Esophagus (tissue), 2 donors: Measurements from ENCODE around the gene STAMBPL1. TPM values are rescaled to one million over a fixed set of nuclear protein-coding genes. Genes with fewer than 3 reads are reported as not detected.
A peak's percentile ranks its signal among the peaks of the same experiment; 100 is the strongest.

Source experiments
- H3K27ac ChIP-seq, 2 donors: one replicate each; pipeline ENCODE4 v1.5.1; 2013; ENCODE audit warnings: low read depth in 2 of 2, mild to moderate bottlenecking in 2 of 2, inconsistent platforms in 1 of 2, low read length in 1 of 2, moderate library complexity in 1 of 2
- H3K27me3 ChIP-seq, 2 donors: one replicate each; pipeline ENCODE4 v1.6.1; 2013; ENCODE audit warnings: low read length in 2 of 2, control low read depth in 1 of 2, mild to moderate bottlenecking in 1 of 2; ENCODE audit not compliant: insufficient read depth in 2 of 2, control insufficient read depth in 1 of 2
- H3K36me3 ChIP-seq, 2 donors: one replicate each; pipeline ENCODE4 v1.6.1; 2013; ENCODE audit warnings: low read length in 1 of 2; ENCODE audit not compliant: control insufficient read depth in 2 of 2, insufficient read depth in 2 of 2
- H3K4me1 ChIP-seq, 2 donors: one replicate each; pipeline ENCODE4 v1.6.1; 2013; ENCODE audit warnings: low read length in 1 of 2; ENCODE audit not compliant: control insufficient read depth in 2 of 2, insufficient read depth in 2 of 2
- H3K4me3 ChIP-seq, 2 donors: one replicate each; pipeline ENCODE4 v1.5.1; 2013; ENCODE audit warnings: low read length in 2 of 2, mild to moderate bottlenecking in 2 of 2, low read depth in 1 of 2, moderate library complexity in 1 of 2
- H3K9me3 ChIP-seq, 2 donors: one replicate each; pipeline ENCODE4 v1.6.1; 2013; ENCODE audit warnings: mild to moderate bottlenecking in 2 of 2, low read depth in 1 of 2, low read length in 1 of 2, moderate library complexity in 1 of 2; ENCODE audit not compliant: control insufficient read depth in 2 of 2, insufficient read depth in 1 of 2
- WGBS, 2 donors: extraction: QIAGEN DNeasy Blood & Tissue Kit; methylation state at CpG; one replicate each; pipeline ENCODE4 v1.1.7; 2013; 5-methylcytosine and 5-hydroxymethylcytosine counted together
- polyA plus RNA-seq, 2 donors: library from polyadenylated mRNA; stranded (reverse); fragments of 200-250 nt; gene quantifications; one replicate each; pipeline ENCODE4 v1.2.3, GENCODE V29; 2013
- donor health status: healthy with polysubstance abuse.
- donor health status: Bipolar disorder and iron deficiency.

STAMBPL1 gene
- polyA plus RNA-seq, 2 donors, result 1.6 to 1.9 TPM

DNA sequence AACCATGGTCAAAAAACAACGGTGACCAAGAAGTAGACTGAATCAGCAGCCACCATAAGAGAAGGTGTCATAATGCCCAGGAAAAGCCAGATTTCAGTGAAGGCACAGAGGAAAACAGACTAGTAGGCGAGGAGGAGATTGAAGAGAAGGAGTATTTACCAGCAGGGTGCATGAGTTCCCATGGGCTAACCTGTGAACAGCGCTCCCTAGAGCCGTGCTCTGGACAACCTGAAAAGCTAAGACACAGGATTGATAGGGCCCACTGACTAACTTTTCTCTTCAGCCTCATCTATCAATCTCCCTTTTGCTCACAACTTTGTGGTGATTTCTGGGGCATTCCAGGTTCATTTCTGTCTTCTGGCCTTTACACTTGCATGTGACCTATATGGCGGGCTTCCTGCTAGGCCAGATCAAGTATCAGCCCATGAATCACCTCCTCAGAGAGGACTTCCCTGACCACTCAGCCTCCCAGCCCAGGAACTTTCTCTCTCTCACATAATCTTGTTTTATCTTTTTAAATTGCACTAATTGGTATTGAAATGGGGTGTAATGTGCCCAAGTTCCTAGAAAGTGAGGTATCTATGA, 41.2 kb upstream of the STAMBPL1 start:
- Histone ChIP-seq H3K9me3 (no peaks in the 10 kb centered on the region), H3K4me3 (no peak overlapping the region), H3K36me3 (no peaks in the 10 kb centered on the region), H3K27me3 (no peaks in the 10 kb centered on the region), H3K27ac (peak overlapping the region in 1 of 2 donors; percentile 13), H3K4me1 (peaks cover 0 to 3% of the 10 kb centered on the region in 2 donors)
- WGBS, 2 donors, result 89 to 96% methylated on average over 5 of the region's 5 CpGs

GRCh38 chr10:88840104-88840503, 39.9 kb upstream of the STAMBPL1 start:
- Histone ChIP-seq H3K4me3 (no peak overlapping the region), H3K9me3 (no peaks in the 10 kb centered on the region), H3K4me1 (peaks cover 0 to 3% of the 10 kb centered on the region in 2 donors), H3K36me3 (no peaks in the 10 kb centered on the region), H3K27ac (no peak overlapping the region), H3K27me3 (no peaks in the 10 kb centered on the region)
- WGBS, 2 donors, result 81 to 90% methylated on average over 3 of the region's 3 CpGs

DNA sequence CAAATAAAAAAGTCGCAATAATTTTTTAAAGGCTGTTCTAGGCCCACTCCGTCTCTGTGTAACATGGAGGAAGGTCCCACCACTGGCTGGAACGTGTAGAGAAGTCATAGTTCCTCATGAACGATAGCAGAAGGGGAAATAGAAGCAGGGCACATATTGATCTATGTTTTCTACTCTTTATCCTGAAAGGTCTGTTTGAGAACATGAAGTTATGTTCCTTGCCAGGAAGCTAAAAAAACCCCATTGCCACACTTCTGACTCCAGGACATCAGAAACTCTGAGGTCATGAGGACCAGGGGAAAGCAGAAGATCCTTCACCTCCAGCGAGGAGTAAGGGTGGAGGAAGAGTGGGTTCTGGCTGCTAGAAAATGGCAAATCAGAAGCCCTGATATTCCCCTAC, 39.2 kb upstream of the STAMBPL1 start:
- H3K4me1 ChIP-seq, result peaks cover 0 to 3% of the 10 kb centered on the region in 2 donors
- no peak overlapping the region for H3K4me3 ChIP-seq
- H3K9me3 ChIP-seq, result no peaks in the 10 kb centered on the region
- 86 to 91% methylated on average over 5 of the region's 5 CpGs for WGBS, 2 donors
- H3K27ac ChIP-seq, result no peak overlapping the region
- H3K36me3 ChIP-seq, result no peaks in the 10 kb centered on the region
- no peaks in the 10 kb centered on the region for H3K27me3 ChIP-seq

DNA sequence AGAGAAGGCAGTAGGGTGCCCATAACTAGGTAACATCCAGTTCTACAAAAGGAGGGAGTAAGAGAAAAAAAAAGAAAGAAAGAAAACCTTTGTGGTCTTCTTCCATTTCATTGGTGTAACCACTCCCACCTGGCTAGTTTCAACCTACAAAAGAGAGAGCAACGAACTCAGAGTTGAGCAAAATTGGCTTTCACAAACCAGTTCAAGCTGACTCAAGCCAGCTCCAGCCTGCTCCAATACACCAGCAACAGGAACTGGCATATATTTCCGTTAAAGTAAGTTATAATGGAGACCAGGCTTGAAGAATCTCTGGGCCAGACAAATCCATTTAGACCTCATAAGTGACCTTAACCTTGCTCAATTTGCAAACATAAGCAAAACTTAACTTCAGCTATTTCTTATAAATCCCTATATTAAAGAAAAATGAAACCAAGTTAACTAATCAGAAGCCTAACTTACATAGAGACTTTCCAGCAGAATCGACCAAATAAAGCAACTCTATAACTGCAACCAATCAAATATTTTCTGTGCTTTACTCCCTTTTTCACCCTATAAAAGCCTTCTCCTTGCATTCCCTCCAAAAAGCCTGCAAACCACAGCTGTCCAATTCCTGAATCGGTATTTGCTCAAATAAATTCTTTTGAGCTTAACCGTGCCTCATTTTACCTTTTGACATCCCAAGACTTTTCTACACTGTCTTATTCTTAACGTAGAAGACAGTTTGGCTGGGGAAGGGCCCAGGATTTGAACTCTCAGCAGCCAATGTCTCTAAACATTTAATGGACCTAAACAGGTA, 38.5 kb upstream of the STAMBPL1 start:
- Histone ChIP-seq H3K4me3 (no peak overlapping the region), H3K36me3 (no peaks in the 10 kb centered on the region), H3K27me3 (no peaks in the 10 kb centered on the region), H3K27ac (no peak overlapping the region), H3K9me3 (no peaks in the 10 kb centered on the region), H3K4me1 (peaks cover 0 to 3% of the 10 kb centered on the region in 2 donors)
- WGBS, 2 donors, result 71 to 72% methylated on average over 6 of the region's 6 CpGs

- H3K27me3 ChIP-seq, result no peaks in the 10 kb centered on the region
- H3K27ac ChIP-seq, result no peak overlapping the region
- 91 to 92% methylated on average over 4 of the region's 4 CpGs for WGBS, 2 donors
- H3K9me3 ChIP-seq, result no peaks in the 10 kb centered on the region
- no peaks in the 10 kb centered on the region for H3K36me3 ChIP-seq
- no peak overlapping the region for H3K4me3 ChIP-seq
- H3K4me1 ChIP-seq, result peaks cover 0 to 3% of the 10 kb centered on the region in 2 donors
These were observed 36.9 kb upstream of the STAMBPL1 start for GRCh38 chr10:88843171-88843570.

- H3K9me3 ChIP-seq, result no peaks in the 10 kb centered on the region
- H3K4me1 ChIP-seq, result no peaks in the 10 kb centered on the region
- H3K36me3 ChIP-seq, result no peaks in the 10 kb centered on the region
- peak overlapping the region in 1 of 2 donors; percentile 69 for H3K27ac ChIP-seq
- H3K4me3 ChIP-seq, result no peak overlapping the region
- WGBS, 2 donors, result 2 to 18% methylated on average over 1 of the region's 1 CpG
- no peaks in the 10 kb centered on the region for H3K27me3 ChIP-seq
These were observed 31.5 kb upstream of the STAMBPL1 start for GRCh38 chr10:88848499-88848898.

- Histone ChIP-seq H3K4me3 (peak overlapping the region in 1 of 2 donors; percentile 62), H3K27me3 (no peaks in the 10 kb centered on the region), H3K9me3 (no peaks in the 10 kb centered on the region), H3K4me1 (no peaks in the 10 kb centered on the region), H3K36me3 (no peaks in the 10 kb centered on the region), H3K27ac (peak overlapping the region in 1 of 2 donors; percentile 21)
- WGBS, 2 donors, result 90 to 96% methylated on average over 1 of the region's 1 CpG
These were observed 30.8 kb upstream of the STAMBPL1 start for GRCh38 chr10:88849234-88849633.

GRCh38 chr10:88850712-88851111, 29.3 kb upstream of the STAMBPL1 start:
- Histone ChIP-seq H3K4me1 (no peaks in the 10 kb centered on the region), H3K36me3 (no peaks in the 10 kb centered on the region), H3K9me3 (no peaks in the 10 kb centered on the region), H3K27me3 (no peaks in the 10 kb centered on the region), H3K4me3 (peak overlapping the region in 1 of 2 donors; percentile 62), H3K27ac (peak overlapping the region in 1 of 2 donors; percentile 15)
- WGBS, 2 donors, result 44 to 52% methylated on average over 1 of the region's 1 CpG

DNA sequence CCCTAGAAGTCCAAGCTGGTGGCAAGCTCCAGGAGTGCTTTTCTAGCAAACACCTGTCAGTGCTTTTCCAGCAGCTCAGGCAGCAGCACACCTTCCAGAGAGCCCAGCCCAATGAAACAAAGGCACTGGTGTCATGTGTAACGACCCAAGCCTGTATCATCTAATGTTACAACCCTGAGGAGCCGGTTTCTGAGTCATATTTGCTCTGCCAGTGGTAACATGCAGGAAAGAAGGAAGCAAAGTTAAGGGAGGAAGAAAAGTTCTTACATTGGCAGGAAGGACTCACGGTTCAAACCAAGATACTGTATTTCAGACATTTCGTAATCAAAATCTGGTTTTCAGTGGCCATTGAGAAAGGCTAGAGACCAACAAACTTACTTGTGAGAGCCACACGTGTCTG, 28.3 kb upstream of the STAMBPL1 start, which contains the start of gene ANKRD22:
ANKRD22 (minus strand) TSS at position 139 of the 400 bp plus-strand sequence. CDS start 237 bp downstream, outside the sequence.
- Histone ChIP-seq H3K27me3 (no peaks in the 10 kb centered on the region), H3K4me3 (peak within 1 kb of the TSS; percentile 19 to 62), H3K4me1 (no peaks in the 10 kb centered on the region), H3K27ac (peak within 1 kb of the TSS; percentile 76 to 80), H3K9me3 (no peaks in the 10 kb centered on the region), H3K36me3 (no peaks in the 10 kb centered on the region)
- 36 to 38% methylated on average over 5 of the region's 5 CpGs for WGBS, 2 donors
